Lower leg skin (tissue), 3 donors: ENCODE results near the gene PPEF2.

Experiments used
- CTCF ChIP-seq, 3 donors: fragments of 450-650 bp; IDR thresholded peaks; one replicate each; pipeline ENCODE4 v1.5.1; 2016; ENCODE audit warnings: antibody characterized with exemption in 3 of 3, mild to moderate bottlenecking in 3 of 3, moderate library complexity in 2 of 3
- POLR2A ChIP-seq, 2 donors: fragments of 450-650 bp; IDR thresholded peaks; one replicate each; pipeline ENCODE4 v1.6.1; 2016 to 2017; ENCODE audit warnings: antibody characterized with exemption in 2 of 2, mild to moderate bottlenecking in 1 of 2, moderate library complexity in 1 of 2

DNA sequence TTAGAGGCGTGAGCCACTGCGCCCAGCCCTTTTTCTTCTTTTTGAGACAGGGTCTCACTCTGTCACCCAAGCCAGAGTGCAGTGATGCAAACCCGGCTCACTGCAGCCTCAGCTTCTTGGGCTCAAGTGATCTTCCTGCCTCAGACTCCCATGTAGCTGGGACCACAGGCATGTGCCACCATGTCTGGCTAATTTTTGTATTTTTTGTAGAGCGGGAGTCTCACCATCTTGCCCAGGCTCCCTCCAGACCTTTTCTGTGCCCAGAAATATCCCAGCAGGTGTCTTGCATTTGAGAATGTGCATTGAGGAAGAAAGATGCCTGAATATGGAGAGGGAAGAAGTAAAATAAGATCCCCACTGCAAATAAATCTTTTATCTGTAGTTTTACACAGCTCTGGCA lies 58.7 kb downstream of the PPEF2 start:
- no peak for TF ChIP-seq POLR2A (IDR thresholded peaks at IDR 0.05)
- TF ChIP-seq CTCF (IDR thresholded peaks at IDR 0.05) = no peak
